A549 (cell line): Measurements from ENCODE around the gene IFNAR2.

Source experiments
- EP300 ChIP-seq, 2 experiments: fragments of >200 bp; sonication (Bioruptor Twin); formaldehyde crosslinking; IDR thresholded peaks; 2 replicates in 1 of 2; 3 replicates in 1 of 2; pipeline ENCODE4 v1.6.1; 2016 to 2017
- HOXB13 ChIP-seq: fragments of 250-450 bp; sonication (Bioruptor Pico); IDR thresholded peaks from 2 replicates; pipeline ENCODE4 v1.5.0; 2020; ENCODE audit warnings: low read depth, mild to moderate bottlenecking, moderate library complexity
- NFE2L2 ChIP-seq: fragments of 150-350 bp; conservative IDR thresholded peaks from 2 replicates; pipeline ENCODE4 v1.6.1; 2014; ENCODE audit warnings: low read length
- POLR2A ChIP-seq: IDR thresholded peaks from 2 replicates; pipeline ENCODE4 v1.6.1; 2012; ENCODE audit warnings: mild to moderate bottlenecking, low read length
- RCOR1 ChIP-seq: fragments of 150-350 bp; IDR thresholded peaks from 2 replicates; pipeline ENCODE4 v1.6.1; 2014; ENCODE audit warnings: antibody characterized with exemption, low read length, low read depth
- ZFP36 ChIP-seq: fragments of 450-650 bp; IDR thresholded peaks from 2 replicates; pipeline ENCODE4 v1.6.1; 2014; ENCODE audit warnings: borderline replicate concordance; ENCODE audit not compliant: partially characterized antibody
- TF ChIP-seq, protein P1 (sequence below): fragments of >200 bp; sonication (Bioruptor Twin); formaldehyde crosslinking; IDR thresholded peaks from 3 replicates; pipeline ENCODE4 v1.5.1; 2016
- TF ChIP-seq, protein P2 (sequence below): IDR thresholded peaks from 2 replicates; pipeline ENCODE4 v1.6.1; 2012

DNA sequence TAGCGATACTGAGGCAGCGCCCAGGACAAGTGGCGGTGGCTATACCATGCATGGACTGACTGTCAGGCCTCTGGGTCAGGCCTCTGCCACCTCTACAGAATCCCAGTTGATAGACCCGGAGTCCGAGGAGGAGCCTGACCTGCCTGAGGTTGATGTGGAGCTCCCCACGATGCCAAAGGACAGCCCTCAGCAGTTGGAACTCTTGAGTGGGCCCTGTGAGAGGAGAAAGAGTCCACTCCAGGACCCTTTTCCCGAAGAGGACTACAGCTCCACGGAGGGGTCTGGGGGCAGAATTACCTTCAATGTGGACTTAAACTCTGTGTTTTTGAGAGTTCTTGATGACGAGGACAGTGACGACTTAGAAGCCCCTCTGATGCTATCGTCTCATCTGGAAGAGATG is 33.2 kb downstream of the IFNAR2 start:
- no peak for TF ChIP-seq ZFP36
- TF ChIP-seq, protein P1, sequence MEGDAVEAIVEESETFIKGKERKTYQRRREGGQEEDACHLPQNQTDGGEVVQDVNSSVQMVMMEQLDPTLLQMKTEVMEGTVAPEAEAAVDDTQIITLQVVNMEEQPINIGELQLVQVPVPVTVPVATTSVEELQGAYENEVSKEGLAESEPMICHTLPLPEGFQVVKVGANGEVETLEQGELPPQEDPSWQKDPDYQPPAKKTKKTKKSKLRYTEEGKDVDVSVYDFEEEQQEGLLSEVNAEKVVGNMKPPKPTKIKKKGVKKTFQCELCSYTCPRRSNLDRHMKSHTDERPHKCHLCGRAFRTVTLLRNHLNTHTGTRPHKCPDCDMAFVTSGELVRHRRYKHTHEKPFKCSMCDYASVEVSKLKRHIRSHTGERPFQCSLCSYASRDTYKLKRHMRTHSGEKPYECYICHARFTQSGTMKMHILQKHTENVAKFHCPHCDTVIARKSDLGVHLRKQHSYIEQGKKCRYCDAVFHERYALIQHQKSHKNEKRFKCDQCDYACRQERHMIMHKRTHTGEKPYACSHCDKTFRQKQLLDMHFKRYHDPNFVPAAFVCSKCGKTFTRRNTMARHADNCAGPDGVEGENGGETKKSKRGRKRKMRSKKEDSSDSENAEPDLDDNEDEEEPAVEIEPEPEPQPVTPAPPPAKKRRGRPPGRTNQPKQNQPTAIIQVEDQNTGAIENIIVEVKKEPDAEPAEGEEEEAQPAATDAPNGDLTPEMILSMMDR = no peak
- TF ChIP-seq EP300 (IDR thresholded peaks at IDR 0.05) = no peak
- no peak for TF ChIP-seq POLR2A
- TF ChIP-seq, protein P2, sequence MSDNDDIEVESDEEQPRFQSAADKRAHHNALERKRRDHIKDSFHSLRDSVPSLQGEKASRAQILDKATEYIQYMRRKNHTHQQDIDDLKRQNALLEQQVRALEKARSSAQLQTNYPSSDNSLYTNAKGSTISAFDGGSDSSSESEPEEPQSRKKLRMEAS = no peak
- no peak for TF ChIP-seq RCOR1
- TF ChIP-seq HOXB13 (CRISPR knock-in tag) = no peak
- TF ChIP-seq NFE2L2 = no peak
